Measurements from ENCODE around the gene ACOXL. TPM values are rescaled to one million over a fixed set of nuclear protein-coding genes. Genes with fewer than 3 reads are reported as not detected.

Gene ACOXL
- total RNA-seq, 2 donors from 2014 or later = not detected

DNA sequence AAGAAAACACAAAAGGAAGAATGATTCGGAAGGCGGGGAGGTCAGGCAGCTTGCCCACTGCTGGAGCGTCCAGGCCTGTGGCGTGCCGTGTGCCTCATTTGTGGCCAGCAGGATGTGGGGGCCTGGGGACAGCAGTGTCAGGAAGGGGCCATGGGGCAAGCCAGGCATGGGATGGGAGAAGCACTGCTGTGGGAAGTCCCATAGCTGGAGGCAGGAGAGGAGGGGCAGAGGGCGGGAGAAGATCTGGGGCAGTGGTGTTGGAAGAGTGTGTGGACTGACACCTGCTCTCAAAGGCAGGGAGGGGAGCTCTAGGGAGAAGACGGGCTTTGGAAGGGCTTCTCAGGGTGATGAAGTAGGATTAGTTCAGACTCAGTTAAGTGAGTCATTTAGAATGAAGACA, 133.7 kb downstream of the ACOXL start:
- H3K36me3 ChIP-seq = no peaks in the 10 kb centered on the region
- ATAC-seq (ENCODE audit: insufficient number of reproducible peaks, low FRiP score, low read depth) (no peak), DNase-seq (ENCODE audit: low spot score) (no peak)

DNA sequence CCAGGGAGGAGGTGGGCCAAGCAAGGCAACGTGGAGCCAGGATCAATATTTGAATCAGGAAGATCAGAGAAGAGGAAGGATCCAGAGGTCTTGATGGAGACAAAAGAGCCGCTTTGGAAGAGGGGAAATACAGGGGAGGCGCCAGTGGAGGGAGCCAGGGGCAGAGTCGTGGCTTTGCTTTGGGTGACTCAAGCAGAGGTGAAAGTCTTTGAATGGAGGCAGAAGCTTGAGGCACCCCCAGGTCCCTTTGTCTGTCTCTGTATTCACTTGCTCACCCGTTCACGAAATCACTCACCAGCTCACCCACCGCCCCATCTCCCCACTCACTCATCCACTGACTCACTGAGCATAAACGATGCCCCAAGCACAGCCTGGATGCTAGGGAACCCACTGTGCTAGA, 134.1 kb downstream of the ACOXL start:
- DNase-seq (ENCODE audit: low spot score) (no peak), ATAC-seq (ENCODE audit: insufficient number of reproducible peaks, low FRiP score, low read depth) (no peak)

More for the DNA sequence above, 133.7 kb downstream of the ACOXL start:
- no peak overlapping the region for H3K27ac ChIP-seq
- H3K9me3 ChIP-seq = no peaks in the 10 kb centered on the region
- H3K4me3 ChIP-seq = no peak overlapping the region
- H3K27me3 ChIP-seq (replicated peaks; ENCODE audit: insufficient read depth) = no peaks in the 10 kb centered on the region
- no peaks in the 10 kb centered on the region for H3K4me1 ChIP-seq (ENCODE audit: control insufficient read depth in 1 of 2, low read depth in 2 of 2)
- no peak for TF ChIP-seq CTCF (IDR thresholded peaks at IDR 0.05)

GRCh38 chr2:110867078-110867477, 134.7 kb downstream of the ACOXL start:
- DNase-seq (ENCODE audit: low spot score) = no peak
- H3K27me3 ChIP-seq (replicated peaks; ENCODE audit: insufficient read depth) = no peaks in the 10 kb centered on the region
- H3K36me3 ChIP-seq = no peaks in the 10 kb centered on the region
- no peak overlapping the region for H3K27ac ChIP-seq
- no peaks in the 10 kb centered on the region for H3K4me1 ChIP-seq (ENCODE audit: control insufficient read depth in 1 of 2, low read depth in 2 of 2)
- H3K9me3 ChIP-seq = no peaks in the 10 kb centered on the region
- no peak for ATAC-seq (ENCODE audit: insufficient number of reproducible peaks, low FRiP score, low read depth)
- TF ChIP-seq CTCF (IDR thresholded peaks at IDR 0.05) = no peak
- no peak overlapping the region for H3K4me3 ChIP-seq

More for the DNA sequence above, 134.1 kb downstream of the ACOXL start:
- Histone ChIP-seq H3K4me3 (no peak overlapping the region), H3K36me3 (no peaks in the 10 kb centered on the region), H3K4me1 (ENCODE audit: control insufficient read depth in 1 of 2, low read depth in 2 of 2) (no peaks in the 10 kb centered on the region), H3K27ac (no peak overlapping the region), H3K27me3 (replicated peaks; ENCODE audit: insufficient read depth) (no peaks in the 10 kb centered on the region), H3K9me3 (no peaks in the 10 kb centered on the region)
- no peak for TF ChIP-seq CTCF (IDR thresholded peaks at IDR 0.05)

DNA sequence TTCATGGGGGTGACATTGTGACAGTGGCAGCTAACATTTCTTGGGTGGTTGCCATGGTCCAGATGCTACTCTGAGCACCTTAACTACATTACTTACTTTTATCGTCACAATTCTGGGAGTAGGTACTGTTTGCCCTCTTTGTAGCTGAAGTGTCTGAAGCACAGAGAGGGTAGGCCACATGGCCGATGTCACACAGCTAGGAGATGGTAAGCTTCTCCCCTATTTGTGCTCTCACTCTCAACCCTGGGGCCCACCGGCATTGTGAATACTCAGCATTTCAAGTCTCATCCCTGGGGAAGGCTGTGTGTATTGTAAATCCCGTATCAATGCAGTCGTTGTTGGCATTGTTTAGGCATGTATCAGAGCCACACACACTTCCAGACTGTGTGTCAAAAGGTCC, 136.6 kb downstream of the ACOXL start:
- ATAC-seq (ENCODE audit: insufficient number of reproducible peaks, low FRiP score, low read depth) = no peak

More for the DNA sequence above, 136.6 kb downstream of the ACOXL start:
- TF ChIP-seq CTCF (IDR thresholded peaks at IDR 0.05) = no peak
- no peak for DNase-seq (ENCODE audit: low spot score)
- H3K4me1 ChIP-seq (ENCODE audit: control insufficient read depth in 1 of 2, low read depth in 2 of 2) = no peaks in the 10 kb centered on the region
- H3K27ac ChIP-seq = no peak overlapping the region
- H3K36me3 ChIP-seq = no peaks in the 10 kb centered on the region
- no peaks in the 10 kb centered on the region for H3K27me3 ChIP-seq (replicated peaks; ENCODE audit: insufficient read depth)
- H3K9me3 ChIP-seq = no peaks in the 10 kb centered on the region
- no peak overlapping the region for H3K4me3 ChIP-seq

All from thoracic aorta (tissue), 2 donors.